HG03103 (cell line): ENCODE measurements around the gene KLHL35.
A peak's percentile ranks its signal among the peaks of the same experiment; 100 is the strongest.
"Not testable (repeated sequence)": the region's sequence is repeated elsewhere in the genome, so short reads cannot be mapped to it uniquely, and the experiment has no call there.

Experiments used
- ATAC-seq: cut with Tn5 transposase; IDR thresholded peaks from one replicate; pipeline ENCODE4 v1.9.1; 2021; ENCODE audit warnings: low read depth; ENCODE audit not compliant: unreplicated experiment

Gene KLHL35

GRCh38 chr11:75427181-75427580 lies 5.8 kb downstream of the KLHL35 start:
- no peak for ATAC-seq

DNA sequence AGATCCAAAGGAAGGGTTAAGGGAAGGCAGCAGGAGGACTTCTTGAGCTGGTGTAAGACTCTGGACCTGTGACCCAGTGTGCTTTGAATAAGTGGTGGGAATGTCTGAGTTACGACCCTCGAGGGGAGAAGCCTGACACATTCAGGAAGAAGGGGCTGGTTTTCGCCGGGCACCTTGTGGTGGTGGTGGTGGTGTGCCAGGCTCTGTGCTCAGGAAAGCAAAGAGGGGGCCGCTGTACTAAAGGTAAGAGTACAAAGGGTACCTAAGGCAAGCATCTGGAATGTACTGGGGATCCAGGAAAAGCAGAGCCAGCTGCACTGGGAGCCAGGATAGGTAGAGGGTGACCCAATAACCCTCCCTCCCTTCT lies 6.3 kb downstream of the KLHL35 start:
- no peak for ATAC-seq

DNA sequence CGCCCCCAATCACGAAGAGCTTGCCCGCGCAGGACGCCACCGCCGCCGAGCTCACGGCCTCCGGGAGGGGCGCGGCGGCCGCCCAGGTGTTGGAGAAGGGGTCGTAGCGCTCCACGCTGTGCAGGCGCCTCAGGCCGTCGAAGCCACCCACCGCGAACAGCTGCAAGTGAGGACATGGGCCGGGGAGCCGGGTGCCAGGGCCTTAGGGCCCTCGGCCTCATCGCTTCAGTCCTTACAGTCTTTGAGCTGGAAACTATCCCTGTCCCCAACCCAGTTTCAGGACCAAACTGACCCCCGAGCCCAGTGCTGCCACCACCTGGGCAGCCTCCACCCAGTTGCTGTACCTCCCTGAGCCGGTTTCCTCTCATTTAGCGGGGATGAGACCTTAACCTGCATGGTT lies 7.6 kb downstream of the KLHL35 start:
- ATAC-seq = no peak

- no peak for ATAC-seq
Measured at GRCh38 chr11:75424396-75424795, 8.6 kb downstream of the KLHL35 start.

- ATAC-seq = no peak
Measured at GRCh38 chr11:75423721-75424120, 9.3 kb downstream of the KLHL35 start.

DNA sequence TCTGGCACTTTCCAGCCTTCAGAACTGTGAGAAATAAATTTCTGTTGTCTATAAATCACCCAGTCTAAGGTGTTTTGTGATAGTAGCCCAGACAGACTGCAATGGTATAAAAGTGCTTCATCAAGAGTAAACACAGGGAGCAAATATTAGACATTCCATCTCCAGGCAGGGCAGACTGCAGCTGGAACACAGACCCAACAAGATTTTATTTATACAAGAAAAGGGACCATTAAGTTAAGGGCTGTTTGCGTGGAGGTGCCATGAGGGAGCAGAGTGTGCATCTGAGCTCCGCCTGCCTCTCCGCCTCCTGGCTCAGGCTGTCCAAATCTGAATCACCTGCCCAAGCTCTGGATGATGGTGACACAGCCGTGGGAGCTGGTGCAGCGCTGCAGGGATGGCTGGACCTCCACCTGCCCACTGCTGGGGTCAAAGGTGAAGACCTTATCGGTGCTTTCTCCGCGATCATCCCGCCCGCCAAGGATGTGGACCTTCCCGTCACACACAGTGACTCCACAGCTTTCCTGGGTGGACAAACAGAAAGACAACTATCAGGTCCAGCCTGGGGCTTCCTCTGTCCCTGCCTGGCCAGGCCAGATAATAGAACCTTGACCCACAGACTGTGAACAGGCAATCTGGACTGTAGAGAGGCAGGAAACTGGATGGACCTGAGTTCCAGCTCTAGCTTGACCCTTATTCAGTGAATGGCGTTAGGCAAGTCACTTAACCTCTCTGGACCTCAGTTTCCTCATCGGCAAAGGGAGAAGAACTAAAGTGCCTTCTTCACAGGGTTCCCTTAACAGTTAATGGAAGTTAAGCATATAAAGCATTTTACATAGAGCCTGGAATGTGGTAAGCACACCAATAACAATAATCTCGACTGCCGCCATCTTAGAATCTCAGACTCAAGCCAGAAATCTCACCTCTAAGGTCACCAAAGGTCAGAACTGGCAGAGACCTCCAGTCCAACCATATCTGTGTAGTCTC lies 10.5 kb downstream of the KLHL35 start:
- no peak for ATAC-seq

- ATAC-seq = no peak
Measured at GRCh38 chr11:75421902-75422247, 11.1 kb downstream of the KLHL35 start.

- no peak for ATAC-seq
Measured at GRCh38 chr11:75421035-75421602, 11.9 kb downstream of the KLHL35 start.

DNA sequence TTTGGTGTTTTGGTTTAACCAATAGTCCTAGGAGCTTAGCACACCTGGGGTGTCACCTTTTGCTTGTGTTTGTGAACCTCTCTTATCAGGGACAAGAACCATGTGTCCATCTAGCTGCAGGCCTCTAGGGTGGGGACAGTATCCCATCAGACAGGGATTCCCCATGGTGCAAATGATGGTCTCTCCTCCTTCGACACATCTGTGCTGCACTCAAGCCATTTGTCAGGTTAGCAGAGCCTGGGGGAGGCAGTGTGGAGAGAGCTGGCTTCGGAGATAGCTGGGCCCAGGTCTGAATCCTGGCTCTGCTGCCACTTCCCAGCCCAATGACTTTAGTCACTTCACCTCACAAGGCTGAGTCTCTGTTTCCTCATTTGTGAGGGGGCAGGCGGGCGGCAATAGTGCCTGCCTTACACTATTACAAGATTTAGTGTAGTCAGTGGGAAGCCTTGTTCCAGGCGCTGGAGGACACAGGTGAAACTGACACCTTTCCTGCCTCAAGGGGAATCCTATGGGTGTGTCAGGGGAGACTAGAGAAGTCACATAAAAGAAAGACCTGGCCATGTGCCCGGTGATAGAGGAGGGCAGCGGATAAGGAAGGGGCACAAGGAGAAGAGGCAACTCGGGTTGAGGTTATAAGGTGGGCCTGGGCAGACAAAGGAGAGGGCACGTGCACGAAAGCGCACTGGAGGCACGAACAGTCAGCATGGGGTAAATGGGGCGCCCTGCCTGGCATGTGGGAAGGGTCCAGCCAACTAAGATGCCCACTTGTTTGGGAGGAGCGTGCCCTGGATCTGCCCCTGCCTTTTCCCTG lies 12.6 kb downstream of the KLHL35 start:
- no peak for ATAC-seq

- no peak for ATAC-seq
Measured at GRCh38 chr11:75413864-75414263, 19.1 kb downstream of the KLHL35 start.

DNA sequence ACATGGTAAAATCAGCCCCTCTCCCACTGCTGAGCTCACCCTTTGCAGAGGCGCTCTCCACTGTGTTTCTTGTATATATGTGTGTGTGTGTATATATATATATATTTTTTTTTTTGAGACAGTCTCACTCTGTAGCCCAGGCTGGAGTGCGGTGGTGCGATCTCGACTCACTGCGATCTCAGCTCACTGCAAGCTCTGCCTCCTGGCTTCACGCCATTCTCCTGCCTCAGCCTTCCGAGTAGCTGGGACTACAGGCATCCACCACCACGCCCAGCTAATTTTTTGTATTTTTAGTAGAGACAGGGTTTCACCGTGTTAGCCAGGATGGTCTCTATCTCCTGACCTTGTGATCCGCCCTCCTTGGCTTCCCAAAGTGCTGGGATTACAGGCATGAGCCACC lies 19.9 kb downstream of the KLHL35 start:
- ATAC-seq = not testable (repeated sequence)

DNA sequence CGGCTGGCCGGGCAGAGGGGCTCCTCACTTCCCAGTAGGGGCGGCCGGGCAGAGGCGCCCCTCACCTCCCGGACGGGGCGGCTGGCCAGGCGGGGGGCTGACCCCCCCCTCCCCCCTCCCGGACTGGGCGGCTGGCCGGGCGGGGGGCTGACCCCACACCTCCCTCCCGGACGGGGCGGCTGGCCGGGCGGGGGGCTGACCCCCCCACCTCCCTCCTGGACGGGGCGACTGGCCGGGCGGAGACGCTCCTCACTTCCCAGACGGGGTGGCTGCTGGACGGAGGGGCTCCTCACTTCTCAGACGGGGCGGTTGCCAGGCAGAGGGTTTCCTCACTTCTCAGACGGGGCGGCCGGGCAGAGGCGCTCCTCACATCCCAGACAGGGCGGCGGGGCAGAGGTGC lies 23.0 kb downstream of the KLHL35 start:
- not testable (repeated sequence) for ATAC-seq

DNA sequence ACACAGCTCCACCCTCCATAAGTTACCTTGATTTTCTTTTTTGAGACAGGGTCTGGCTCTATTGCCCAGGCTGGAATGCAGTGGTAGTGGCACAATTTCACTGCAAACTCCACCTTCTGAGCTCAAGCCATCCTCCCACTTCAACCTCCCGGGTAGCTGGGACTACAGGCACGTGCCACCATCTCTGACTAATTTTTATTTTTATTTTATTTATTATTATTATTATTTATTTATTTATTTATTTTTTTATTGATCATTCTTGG lies 24.1 kb downstream of the KLHL35 start:
- ATAC-seq = no peak

- ATAC-seq = no peak
Measured at GRCh38 chr11:75406338-75406777, 26.6 kb downstream of the KLHL35 start.

- no peak for ATAC-seq
Measured at GRCh38 chr11:75403983-75404658, 28.9 kb downstream of the KLHL35 start.

DNA sequence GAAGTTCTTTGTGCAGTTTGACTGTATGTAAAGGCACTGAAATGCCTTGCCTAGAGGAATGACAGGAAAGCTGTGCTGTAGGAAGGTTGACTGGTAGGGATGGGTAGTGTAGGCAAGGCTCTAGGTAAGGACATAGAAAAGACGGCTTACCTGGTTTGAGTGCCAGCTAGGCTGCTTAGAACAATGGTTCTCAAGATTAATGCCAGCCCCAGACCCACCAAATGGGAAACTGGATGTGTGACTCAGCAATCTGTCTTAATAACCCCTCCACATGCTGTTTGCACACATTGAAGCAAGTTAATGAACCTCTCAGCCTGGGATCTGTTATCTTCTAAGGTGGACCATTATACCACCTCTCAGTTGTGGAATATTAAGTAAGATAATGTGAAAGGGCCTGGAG lies 30.0 kb downstream of the KLHL35 start:
- no peak for ATAC-seq

DNA sequence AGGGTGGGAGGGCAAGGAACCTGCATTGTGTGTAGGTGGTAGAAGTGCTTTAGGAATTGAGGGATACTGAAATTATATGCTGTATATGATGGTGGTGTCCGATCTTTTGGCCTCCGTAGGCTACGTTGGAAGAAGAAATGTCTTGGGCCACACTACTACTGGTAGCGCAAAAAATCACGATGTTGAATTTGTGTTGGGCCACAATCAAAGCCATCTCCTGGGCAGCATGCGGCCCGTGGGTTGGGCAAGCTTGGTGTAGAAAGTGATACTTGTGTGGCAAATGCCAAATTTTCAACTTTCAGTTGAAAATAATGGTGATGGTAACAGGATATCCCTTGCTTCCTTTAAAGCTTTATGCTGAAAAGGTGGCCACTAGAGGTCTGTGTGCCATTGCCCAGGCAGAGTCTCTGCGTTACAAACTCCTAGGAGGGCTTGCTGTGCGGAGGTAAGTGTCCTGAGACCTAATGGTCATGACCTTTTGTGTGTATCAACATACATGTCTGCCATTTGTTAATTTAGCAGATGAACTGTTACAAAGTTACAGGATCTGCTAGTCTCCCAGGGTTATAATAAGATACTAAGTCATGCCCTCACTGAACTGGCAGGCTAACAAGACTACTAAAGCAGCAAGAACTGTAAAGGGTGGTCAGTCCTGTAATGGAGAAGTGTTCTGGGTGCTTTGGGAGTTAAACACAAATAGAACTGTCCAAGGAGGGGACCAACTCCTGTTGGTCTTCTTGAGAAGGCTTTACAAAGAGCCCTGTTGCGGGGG lies 30.8 kb downstream of the KLHL35 start:
- ATAC-seq = no peak

GRCh38 chr11:75400146-75400865 lies 32.7 kb downstream of the KLHL35 start:
- ATAC-seq = no peak

- ATAC-seq = peak; percentile 79
Measured at GRCh38 chr11:75399344-75400145, 33.5 kb downstream of the KLHL35 start, which contains the start of gene RPS3. TSS of gene RPS3 (plus strand) at chr11:75399518. CDS start at chr11:75399548, 30 bp downstream.
